GM12878 (cell line): ENCODE measurements around the gene PELI2. TPM values are rescaled to one million over a fixed set of nuclear protein-coding genes. Genes with fewer than 3 reads are reported as not detected.

Source experiments
- ATAC-seq: fragments of 200-7000 bp; cut with Tn5 transposase; 3 replicates; pipeline ENCODE4 v1.9.1; 2020; ENCODE audit warnings: mild to moderate bottlenecking, moderate library complexity
- BruUV-seq: library from RNA; stranded (reverse); fragments of 400-500 nt; replicated peaks from 2 replicates; lab custom pipeline; 2021; lab: Mats Ljungman, UMichigan
- CTCF ChIA-PET: fragments of 300-600 bp; sonication (Branson Sonifier 250); formaldehyde crosslinking; extraction: SDS; loops from one replicate; lab custom pipeline; 2021; ENCODE audit warnings: inconsistent platforms; lab: Yijun Ruan, JAX
- POLR2A ChIA-PET: fragments of 350-600 bp; formaldehyde crosslinking; extraction: SDS; loops from one replicate; lab custom pipeline; 2021; ENCODE audit warnings: inconsistent platforms; lab: Charles Lee
- RAD21 ChIA-PET: fragments of 300-600 bp; sonication (Branson Sonifier 250); formaldehyde crosslinking; loops from one replicate; lab custom pipeline; 2023; ENCODE audit warnings: antibody characterized with exemption; ENCODE audit not compliant: unreplicated experiment; lab: Charles Lee
- SMC1A ChIA-PET: fragments of 300-600 bp; sonication (Branson Sonifier 250); formaldehyde crosslinking; loops from one replicate; lab custom pipeline; 2023; ENCODE audit not compliant: unreplicated experiment, uncharacterized antibody; lab: Charles Lee
- DNase-seq: peaks from one replicate; pipeline ENCODE4 v3.0.0-alpha.2; 2011; ENCODE audit warnings: low read depth, low spot score
- FAIRE-seq: peaks from 3 replicates; lab custom pipeline; 2011; peaks lifted over from hg19 to GRCh38; lab: Jason Lieb, UNC
- H2AFZ ChIP-seq: 2 replicates; pipeline ENCODE4 v1.6.0; 2011; ENCODE audit warnings: low read depth, low read length, control low read depth; ENCODE audit not compliant: control insufficient read depth
- H3K27ac ChIP-seq: 2 replicates; pipeline ENCODE4 v1.5.1; 2011; ENCODE audit warnings: control low read depth; ENCODE audit not compliant: control insufficient read depth, insufficient read depth
- H3K27me3 ChIP-seq, 2 experiments: replicated peaks in 1 of 2; 2 replicates each; pipeline versions ENCODE4 v1.6.0 to v1.6.1; 2011; ENCODE audit warnings: low read length in 1 of 2; ENCODE audit not compliant: control insufficient read depth in 2 of 2, insufficient read depth in 2 of 2
- H3K36me3 ChIP-seq, 2 experiments: 2 replicates each; pipeline ENCODE4 v1.5.1; 2011; ENCODE audit warnings: low read length in 1 of 2; ENCODE audit not compliant: control insufficient read depth in 2 of 2, insufficient read depth in 2 of 2
- H3K4me1 ChIP-seq: 2 replicates; pipeline ENCODE4 v1.6.1; 2011; ENCODE audit warnings: mild to moderate bottlenecking, low read length, moderate library complexity, mixed read lengths; ENCODE audit not compliant: control insufficient read depth, insufficient read depth
- H3K4me2 ChIP-seq: 2 replicates; pipeline ENCODE4 v1.6.0; 2011; ENCODE audit warnings: control low read depth; ENCODE audit not compliant: control insufficient read depth, insufficient read depth
- H3K4me3 ChIP-seq: fragments of 200-600 bp; sonication (generic); 2 replicates; pipeline ENCODE4 v1.5.1; 2016
- H3K79me2 ChIP-seq: 2 replicates; pipeline ENCODE4 v1.6.0; 2011; ENCODE audit warnings: low read length; ENCODE audit not compliant: control insufficient read depth, insufficient read depth
- H3K9ac ChIP-seq: 2 replicates; pipeline ENCODE4 v1.8.0; 2011; ENCODE audit warnings: low read length, control low read depth, mixed read lengths; ENCODE audit not compliant: control insufficient read depth, insufficient read depth
- H3K9me3 ChIP-seq: replicated peaks from 3 replicates; pipeline ENCODE4 v1.5.1; 2011; ENCODE audit warnings: mild to moderate bottlenecking, low read length; ENCODE audit not compliant: control insufficient read depth, insufficient read depth
- H4K20me1 ChIP-seq: 2 replicates; pipeline ENCODE4 v1.6.0; 2011; ENCODE audit not compliant: control insufficient read depth, insufficient read depth
- CEBPB ChIP-seq, 2 experiments: fragments of 150-350 bp in 1 of 2; IDR thresholded peaks; 2 replicates each; pipeline ENCODE4 v1.6.1; 2012 to 2014; ENCODE audit warnings: low read depth in 2 of 2, low read length in 2 of 2, borderline replicate concordance in 1 of 2, inconsistent platforms in 1 of 2
- ETV6 ChIP-seq, 2 experiments: fragments of 450-650 bp in 1 of 2; IDR thresholded peaks in 1 of 2; conservative IDR thresholded peaks in 1 of 2; 2 replicates each; pipeline ENCODE4 v1.6.1; 2014; ENCODE audit warnings: antibody characterized with exemption in 1 of 2, borderline replicate concordance in 1 of 2, low read depth in 1 of 2, mild to moderate bottlenecking in 1 of 2, moderate library complexity in 1 of 2
- FOS ChIP-seq: IDR thresholded peaks from 3 replicates; pipeline ENCODE4 v1.6.1; 2011; ENCODE audit warnings: borderline replicate concordance; ENCODE audit not compliant: insufficient read length; ENCODE audit errors: extremely low read depth
- HDAC2 ChIP-seq: fragments of 200-600 bp; sonication (generic); IDR thresholded peaks from 2 replicates; pipeline ENCODE4 v1.6.1; 2017
- JUND ChIP-seq: IDR thresholded peaks from 2 replicates; pipeline ENCODE4 v1.6.1; 2012; ENCODE audit warnings: low read depth, mild to moderate bottlenecking, low read length, improper control_type of control experiment, moderate library complexity
- NFYB ChIP-seq: IDR thresholded peaks from 2 replicates; pipeline ENCODE4 v1.6.1; 2011; ENCODE audit warnings: low read depth, mild to moderate bottlenecking, low read length, improper control_type of control experiment, moderate library complexity; ENCODE audit not compliant: insufficient read depth
- POLR2A ChIP-seq: IDR thresholded peaks from 2 replicates; pipeline ENCODE4 v1.6.1; 2011; ENCODE audit warnings: low read depth, mild to moderate bottlenecking, low read length
- SP1 ChIP-seq: IDR thresholded peaks from one replicate; pipeline ENCODE4 v1.6.1; 2011; ENCODE audit warnings: low read depth, low read length
- TCF7 ChIP-seq: IDR thresholded peaks from 2 replicates; pipeline ENCODE4 v1.6.1; 2014; ENCODE audit warnings: antibody characterized with exemption, borderline replicate concordance
- ZBED1 ChIP-seq: IDR thresholded peaks from 2 replicates; pipeline ENCODE4 v1.6.1; 2016; ENCODE audit warnings: borderline replicate concordance
- WGBS: methylation state at CpG from one replicate; pipeline ENCODE4 v1.1.6; 2016; ENCODE audit warnings: low lambda C conversion rate; ENCODE audit not compliant: insufficient replicate concordance, insufficient coverage; ENCODE audit errors: missing lambda C conversion rate; 5-methylcytosine and 5-hydroxymethylcytosine counted together
- in situ Hi-C: fragments of 300-500 bp; cut with MboI; formaldehyde crosslinking; loops from 9 replicates; pipeline ENCODE4 v1.14.3; 2018; ENCODE audit warnings: mixed read lengths
- intact Hi-C: fragments of 100-400 bp; cut with micrococcal nuclease; formaldehyde crosslinking; loops from one replicate; pipeline ENCODE4 v1.14.2; 2022; ENCODE audit not compliant: unreplicated experiment
- polyA plus RNA-seq, 11 experiments: library from polyadenylated mRNA; depleted of rRNA in 4 of 11; unstranded in 6 of 11; stranded (reverse) in 5 of 11; fragments of >200 nt; fragmentation: Nextera tagmentation in 4 of 11; fragmentation: Illumina TruSeq in 1 of 11; extraction: Ambion mirVana in 4 of 11; extraction: Trizol in 1 of 11; gene quantifications; 1 replicate in 1 of 11; 2 replicates in 10 of 11; pipeline versions ENCODE4 v1.2.1 to v1.2.3, GENCODE V29; 2011 to 2016; ENCODE audit warnings: inconsistent platforms in 2 of 11, missing spikeins in 2 of 11, low read depth in 1 of 11
- total RNA-seq, 4 experiments: library from RNA; depleted of rRNA in 3 of 4; stranded (reverse); fragments of >200 nt in 3 of 4; fragmentation: Illumina TruSeq in 1 of 4; extraction: Trizol in 1 of 4; gene quantifications; 2 replicates each; pipeline versions ENCODE4 v1.2.1 to v1.2.3, GENCODE V29; 2013 to 2021
- TF ChIP-seq, protein P1 (sequence below): IDR thresholded peaks from 2 replicates; pipeline ENCODE4 v1.6.1; 2011; ENCODE audit warnings: low read depth, mild to moderate bottlenecking, low read length, moderate library complexity, borderline replicate concordance; ENCODE audit errors: extremely low read depth
- TF ChIP-seq, protein P2 (sequence below): fragments of 450-650 bp; IDR thresholded peaks from 2 replicates; pipeline ENCODE4 v1.6.1; 2018; ENCODE audit warnings: mild to moderate bottlenecking, low read depth, moderate library complexity; ENCODE audit not compliant: partially characterized antibody
- TF ChIP-seq, protein P3 (sequence below), 3 experiments: IDR thresholded peaks in 2 of 3; conservative IDR thresholded peaks in 1 of 3; 2 replicates each; pipeline ENCODE4 v1.5.1; 2011; ENCODE audit warnings: low read depth in 3 of 3, low read length in 3 of 3, mild to moderate bottlenecking in 3 of 3, control low read depth in 2 of 3, moderate library complexity in 2 of 3, inconsistent platforms in 1 of 3, mixed read lengths in 1 of 3; ENCODE audit not compliant: control insufficient read depth in 2 of 3, insufficient read depth in 1 of 3; ENCODE audit errors: extremely low read depth in 1 of 3

PELI2 gene
- total and polyA plus RNA-seq, 10 of the 15 experiments (the other 5 are each of a cell fraction or from before 2014, with no cell fraction given): under 0.01 to 0.10 (median 0.01) TPM; not detected in 3

DNA sequence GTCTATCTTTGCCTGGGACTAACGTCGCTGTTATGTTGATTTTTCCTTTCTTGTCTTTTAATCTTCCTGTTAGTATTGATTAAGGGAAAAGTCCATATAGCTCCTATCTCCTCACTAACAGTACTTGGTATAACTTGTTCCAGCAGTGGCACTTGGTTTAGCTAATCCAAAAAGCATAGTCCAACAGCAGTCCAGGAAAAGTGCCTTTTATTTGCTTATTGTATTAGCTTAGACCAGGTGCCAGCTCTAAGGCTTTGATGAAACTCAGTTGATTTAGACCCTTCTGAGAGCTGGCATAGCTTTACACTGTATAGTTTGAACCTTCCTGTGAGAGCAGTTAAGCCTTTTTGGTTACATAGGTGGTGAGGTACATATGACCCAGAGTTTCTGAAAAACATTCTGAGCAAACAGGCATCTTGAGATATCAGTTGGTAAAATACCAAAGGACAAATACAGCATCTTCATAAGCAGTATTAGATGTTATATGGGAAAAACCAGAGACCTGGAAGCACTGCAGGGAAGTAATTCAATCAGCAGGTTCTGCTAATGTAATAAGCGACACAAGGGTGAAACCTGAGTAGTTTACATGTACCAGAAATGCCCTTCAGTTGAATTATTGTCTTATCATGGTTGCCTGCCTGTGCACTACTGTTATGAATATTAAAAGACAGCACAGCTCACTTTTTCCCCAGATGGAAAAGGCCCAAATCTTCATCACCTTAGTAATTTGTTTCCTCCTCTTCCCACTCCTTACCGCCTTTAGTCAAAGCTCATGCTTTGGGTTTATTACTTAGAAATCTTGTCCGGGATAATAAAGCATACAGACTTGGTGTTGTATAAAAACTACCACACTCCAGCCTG, 13.0 kb downstream of the PELI2 start:
- BruUV-seq: no TSS peak

More for the DNA sequence above, 13.0 kb downstream of the PELI2 start:
- WGBS: 68% methylated on average over 5 of the region's 5 CpGs
- in situ Hi-C loops (no loop called here), intact Hi-C loops (no loop called here)
- DNase-seq (no peak), FAIRE-seq (no peak), ATAC-seq (no peak)
- Histone ChIP-seq H3K27ac (no peak overlapping the region), H3K9me3 (no peaks in the 10 kb centered on the region), H3K4me3 (no peak overlapping the region), H3K36me3 (no peaks in the 10 kb centered on the region), H3K4me2 (no peak overlapping the region), H3K4me1 (no peaks in the 10 kb centered on the region), H3K79me2 (no peaks in the 10 kb centered on the region), H3K27me3 (no peaks in the 10 kb centered on the region; a peak in 2 of 4 replicates), H2AFZ (no peak overlapping the region), H4K20me1 (no peaks in the 10 kb centered on the region), H3K9ac (no peak overlapping the region)
- no peak for TF ChIP-seq CEBPB (IDR thresholded peaks at IDR 0.05; ENCODE audit: borderline replicate concordance in 1 of 2, low read depth in 2 of 2, low read length in 2 of 2)
- TF ChIP-seq, protein P1, sequence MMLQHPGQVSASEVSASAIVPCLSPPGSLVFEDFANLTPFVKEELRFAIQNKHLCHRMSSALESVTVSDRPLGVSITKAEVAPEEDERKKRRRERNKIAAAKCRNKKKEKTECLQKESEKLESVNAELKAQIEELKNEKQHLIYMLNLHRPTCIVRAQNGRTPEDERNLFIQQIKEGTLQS: no peak
- TF ChIP-seq, protein P2, sequence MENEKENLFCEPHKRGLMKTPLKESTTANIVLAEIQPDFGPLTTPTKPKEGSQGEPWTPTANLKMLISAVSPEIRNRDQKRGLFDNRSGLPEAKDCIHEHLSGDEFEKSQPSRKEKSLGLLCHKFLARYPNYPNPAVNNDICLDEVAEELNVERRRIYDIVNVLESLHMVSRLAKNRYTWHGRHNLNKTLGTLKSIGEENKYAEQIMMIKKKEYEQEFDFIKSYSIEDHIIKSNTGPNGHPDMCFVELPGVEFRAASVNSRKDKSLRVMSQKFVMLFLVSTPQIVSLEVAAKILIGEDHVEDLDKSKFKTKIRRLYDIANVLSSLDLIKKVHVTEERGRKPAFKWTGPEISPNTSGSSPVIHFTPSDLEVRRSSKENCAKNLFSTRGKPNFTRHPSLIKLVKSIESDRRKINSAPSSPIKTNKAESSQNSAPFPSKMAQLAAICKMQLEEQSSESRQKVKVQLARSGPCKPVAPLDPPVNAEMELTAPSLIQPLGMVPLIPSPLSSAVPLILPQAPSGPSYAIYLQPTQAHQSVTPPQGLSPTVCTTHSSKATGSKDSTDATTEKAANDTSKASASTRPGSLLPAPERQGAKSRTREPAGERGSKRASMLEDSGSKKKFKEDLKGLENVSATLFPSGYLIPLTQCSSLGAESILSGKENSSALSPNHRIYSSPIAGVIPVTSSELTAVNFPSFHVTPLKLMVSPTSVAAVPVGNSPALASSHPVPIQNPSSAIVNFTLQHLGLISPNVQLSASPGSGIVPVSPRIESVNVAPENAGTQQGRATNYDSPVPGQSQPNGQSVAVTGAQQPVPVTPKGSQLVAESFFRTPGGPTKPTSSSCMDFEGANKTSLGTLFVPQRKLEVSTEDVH: no peak
- TF ChIP-seq JUND: no peak
- no peak for TF ChIP-seq ZBED1
- no peak for TF ChIP-seq FOS
- TF ChIP-seq TCF7: no peak
- no peak for TF ChIP-seq POLR2A
- TF ChIP-seq, protein P3, sequence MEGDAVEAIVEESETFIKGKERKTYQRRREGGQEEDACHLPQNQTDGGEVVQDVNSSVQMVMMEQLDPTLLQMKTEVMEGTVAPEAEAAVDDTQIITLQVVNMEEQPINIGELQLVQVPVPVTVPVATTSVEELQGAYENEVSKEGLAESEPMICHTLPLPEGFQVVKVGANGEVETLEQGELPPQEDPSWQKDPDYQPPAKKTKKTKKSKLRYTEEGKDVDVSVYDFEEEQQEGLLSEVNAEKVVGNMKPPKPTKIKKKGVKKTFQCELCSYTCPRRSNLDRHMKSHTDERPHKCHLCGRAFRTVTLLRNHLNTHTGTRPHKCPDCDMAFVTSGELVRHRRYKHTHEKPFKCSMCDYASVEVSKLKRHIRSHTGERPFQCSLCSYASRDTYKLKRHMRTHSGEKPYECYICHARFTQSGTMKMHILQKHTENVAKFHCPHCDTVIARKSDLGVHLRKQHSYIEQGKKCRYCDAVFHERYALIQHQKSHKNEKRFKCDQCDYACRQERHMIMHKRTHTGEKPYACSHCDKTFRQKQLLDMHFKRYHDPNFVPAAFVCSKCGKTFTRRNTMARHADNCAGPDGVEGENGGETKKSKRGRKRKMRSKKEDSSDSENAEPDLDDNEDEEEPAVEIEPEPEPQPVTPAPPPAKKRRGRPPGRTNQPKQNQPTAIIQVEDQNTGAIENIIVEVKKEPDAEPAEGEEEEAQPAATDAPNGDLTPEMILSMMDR (IDR thresholded peaks at IDR 0.05 in 2 of 3, conservative IDR thresholded peaks at IDR 0.05 in 1 of 3; ENCODE audit: control insufficient read depth in 2 of 3, extremely low read depth in 1 of 3, insufficient read depth in 1 of 3, low read depth in 3 of 3, low read length in 3 of 3): no peak
- no peak for TF ChIP-seq HDAC2
- no peak for TF ChIP-seq ETV6 (conservative IDR thresholded peaks at IDR 0.05 in 1 of 2, IDR thresholded peaks at IDR 0.05 in 1 of 2; ENCODE audit: borderline replicate concordance in 1 of 2, low read depth in 1 of 2)
- TF ChIP-seq NFYB: no peak
- no peak for TF ChIP-seq SP1
- ChIA-PET RAD21 (no interaction called here), POLR2A (interaction anchor here (0.6 kb wide), 1 partner anchor 167 kb away, joined by 4 read pairs; no protein-coding TSS in a partner anchor), SMC1A (no interaction called here), CTCF (no interaction called here)
